ENCODE results near the gene CDO1.

DNA sequence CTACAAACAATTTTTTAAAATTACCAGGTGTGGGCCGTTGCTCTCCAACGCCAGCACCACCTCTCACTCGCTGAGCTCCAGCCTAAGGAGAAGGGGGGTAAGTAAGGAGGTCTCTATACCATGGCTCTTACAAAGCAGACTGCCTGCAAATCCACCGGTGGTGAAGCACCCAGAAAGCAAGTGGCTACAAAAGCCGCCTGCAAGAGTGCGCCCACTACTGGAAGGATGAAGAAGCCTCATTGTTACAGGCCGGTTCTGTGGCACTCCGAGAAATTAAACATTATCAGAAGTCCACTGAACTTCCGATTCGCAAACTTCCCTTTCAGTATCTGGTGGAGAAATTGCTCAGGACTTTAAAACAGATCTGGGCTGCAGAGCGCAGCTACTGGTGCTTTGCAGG is 46.0 kb downstream of the CDO1 start:
- TF ChIP-seq, protein P1, sequence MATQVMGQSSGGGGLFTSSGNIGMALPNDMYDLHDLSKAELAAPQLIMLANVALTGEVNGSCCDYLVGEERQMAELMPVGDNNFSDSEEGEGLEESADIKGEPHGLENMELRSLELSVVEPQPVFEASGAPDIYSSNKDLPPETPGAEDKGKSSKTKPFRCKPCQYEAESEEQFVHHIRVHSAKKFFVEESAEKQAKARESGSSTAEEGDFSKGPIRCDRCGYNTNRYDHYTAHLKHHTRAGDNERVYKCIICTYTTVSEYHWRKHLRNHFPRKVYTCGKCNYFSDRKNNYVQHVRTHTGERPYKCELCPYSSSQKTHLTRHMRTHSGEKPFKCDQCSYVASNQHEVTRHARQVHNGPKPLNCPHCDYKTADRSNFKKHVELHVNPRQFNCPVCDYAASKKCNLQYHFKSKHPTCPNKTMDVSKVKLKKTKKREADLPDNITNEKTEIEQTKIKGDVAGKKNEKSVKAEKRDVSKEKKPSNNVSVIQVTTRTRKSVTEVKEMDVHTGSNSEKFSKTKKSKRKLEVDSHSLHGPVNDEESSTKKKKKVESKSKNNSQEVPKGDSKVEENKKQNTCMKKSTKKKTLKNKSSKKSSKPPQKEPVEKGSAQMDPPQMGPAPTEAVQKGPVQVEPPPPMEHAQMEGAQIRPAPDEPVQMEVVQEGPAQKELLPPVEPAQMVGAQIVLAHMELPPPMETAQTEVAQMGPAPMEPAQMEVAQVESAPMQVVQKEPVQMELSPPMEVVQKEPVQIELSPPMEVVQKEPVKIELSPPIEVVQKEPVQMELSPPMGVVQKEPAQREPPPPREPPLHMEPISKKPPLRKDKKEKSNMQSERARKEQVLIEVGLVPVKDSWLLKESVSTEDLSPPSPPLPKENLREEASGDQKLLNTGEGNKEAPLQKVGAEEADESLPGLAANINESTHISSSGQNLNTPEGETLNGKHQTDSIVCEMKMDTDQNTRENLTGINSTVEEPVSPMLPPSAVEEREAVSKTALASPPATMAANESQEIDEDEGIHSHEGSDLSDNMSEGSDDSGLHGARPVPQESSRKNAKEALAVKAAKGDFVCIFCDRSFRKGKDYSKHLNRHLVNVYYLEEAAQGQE (IDR thresholded peaks at IDR 0.05; ENCODE audit: insufficient replicate concordance, low read depth) = no peak
- TF ChIP-seq, protein P2, sequence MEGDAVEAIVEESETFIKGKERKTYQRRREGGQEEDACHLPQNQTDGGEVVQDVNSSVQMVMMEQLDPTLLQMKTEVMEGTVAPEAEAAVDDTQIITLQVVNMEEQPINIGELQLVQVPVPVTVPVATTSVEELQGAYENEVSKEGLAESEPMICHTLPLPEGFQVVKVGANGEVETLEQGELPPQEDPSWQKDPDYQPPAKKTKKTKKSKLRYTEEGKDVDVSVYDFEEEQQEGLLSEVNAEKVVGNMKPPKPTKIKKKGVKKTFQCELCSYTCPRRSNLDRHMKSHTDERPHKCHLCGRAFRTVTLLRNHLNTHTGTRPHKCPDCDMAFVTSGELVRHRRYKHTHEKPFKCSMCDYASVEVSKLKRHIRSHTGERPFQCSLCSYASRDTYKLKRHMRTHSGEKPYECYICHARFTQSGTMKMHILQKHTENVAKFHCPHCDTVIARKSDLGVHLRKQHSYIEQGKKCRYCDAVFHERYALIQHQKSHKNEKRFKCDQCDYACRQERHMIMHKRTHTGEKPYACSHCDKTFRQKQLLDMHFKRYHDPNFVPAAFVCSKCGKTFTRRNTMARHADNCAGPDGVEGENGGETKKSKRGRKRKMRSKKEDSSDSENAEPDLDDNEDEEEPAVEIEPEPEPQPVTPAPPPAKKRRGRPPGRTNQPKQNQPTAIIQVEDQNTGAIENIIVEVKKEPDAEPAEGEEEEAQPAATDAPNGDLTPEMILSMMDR (IDR thresholded peaks at IDR 0.05; ENCODE audit: insufficient read depth, low read length) = no peak
- TF ChIP-seq POLR2AphosphoS5 (IDR thresholded peaks at IDR 0.05; ENCODE audit: low read depth) (no peak), SPI1 (IDR thresholded peaks at IDR 0.05; ENCODE audit: borderline replicate concordance, low read depth) (no peak), GABPA (IDR thresholded peaks at IDR 0.05; ENCODE audit: low read depth) (no peak)

All from HL-60 (cell line).